ENCODE results near the gene SPATA21.
"Not testable (repeated sequence)": the region's sequence is repeated elsewhere in the genome, so short reads cannot be mapped to it uniquely, and the experiment has no call there.

The SPATA21 gene

DNA sequence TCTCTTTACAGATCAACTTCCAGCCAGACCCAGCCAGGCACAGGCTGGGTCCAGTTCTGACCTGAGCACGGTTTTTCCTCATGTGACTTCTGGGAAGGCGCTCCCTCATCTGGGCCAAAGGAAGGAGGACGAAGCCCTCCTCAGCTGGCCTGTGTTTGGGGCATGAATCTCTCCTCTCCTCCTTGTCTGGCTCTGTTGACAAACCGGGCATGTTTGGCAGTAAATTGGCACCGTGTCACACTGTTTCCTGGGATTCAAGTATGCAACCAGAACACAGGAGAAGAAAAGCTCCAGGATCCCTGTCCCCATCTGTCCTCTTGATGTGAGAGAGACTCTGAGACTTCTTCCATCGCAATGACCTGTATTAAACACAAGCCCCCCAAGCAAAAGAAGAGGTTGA, 21.6 kb upstream of the SPATA21 start:
- Histone ChIP-seq H3K36me3 (replicated peaks in 1 of 2; ENCODE audit: control insufficient read depth in 2 of 2, insufficient read depth in 2 of 2, low read length in 2 of 2) (peaks cover 36 to 93% of the 10 kb centered on the region in 2 donors), H3K4me1 (ENCODE audit: control insufficient read depth in 2 of 2, insufficient read depth in 1 of 2, low read depth in 1 of 2, low read length in 2 of 2) (peaks cover 0 to 3% of the 10 kb centered on the region in 2 donors), H2BK5ac (ENCODE audit: low read length) (no peak overlapping the region), H3K9me3 (replicated peaks in 1 of 2; ENCODE audit: control insufficient read depth in 2 of 2, insufficient read depth in 1 of 2, low read depth in 1 of 2, low read length in 2 of 2) (peaks cover 0 to 1% of the 10 kb centered on the region in 2 donors), H3K4me3 (ENCODE audit: low read length in 2 of 2) (no peak overlapping the region), H3K14ac (ENCODE audit: low read length) (no peak overlapping the region), H3K4me2 (ENCODE audit: insufficient read depth, low read length, poor library complexity, severe bottlenecking) (no peak overlapping the region), H3K79me1 (ENCODE audit: low read depth, low read length) (no peaks in the 10 kb centered on the region), H3K23ac (ENCODE audit: low read depth, low read length, poor library complexity) (no peak overlapping the region), H2AFZ (ENCODE audit: low read length) (no peak overlapping the region), H4K91ac (ENCODE audit: low read depth, low read length, poor library complexity) (no peak overlapping the region), H4K8ac (ENCODE audit: low read depth, low read length) (peak overlapping the region; percentile 19), H2BK12ac (ENCODE audit: low read length) (no peak overlapping the region), H3K4ac (ENCODE audit: low read length) (no peak overlapping the region), H3K27ac (replicated peaks; ENCODE audit: low read length) (no peak overlapping the region), H3K9ac (ENCODE audit: low read depth, low read length, poor library complexity) (no peak overlapping the region), H3K18ac (ENCODE audit: low read length) (no peak overlapping the region), H2BK120ac (ENCODE audit: low read depth, low read length) (no peak overlapping the region), H2AK5ac (ENCODE audit: low read depth, low read length) (no peak overlapping the region), H2BK15ac (ENCODE audit: low read length) (no peak overlapping the region), H3K27me3 (ENCODE audit: control insufficient read depth in 3 of 3, insufficient read depth in 3 of 3, low read depth in 1 of 3, low read length in 3 of 3) (no peaks in the 10 kb centered on the region)
- no peak for DNase-seq (ENCODE audit: low spot score)
- no CpG with 5 or more reads among the region's 6 CpGs for WGBS, 2 donors (ENCODE audit: extremely low coverage in 2 of 2, insufficient read length in 2 of 2, insufficient replicate concordance in 1 of 2)

DNA sequence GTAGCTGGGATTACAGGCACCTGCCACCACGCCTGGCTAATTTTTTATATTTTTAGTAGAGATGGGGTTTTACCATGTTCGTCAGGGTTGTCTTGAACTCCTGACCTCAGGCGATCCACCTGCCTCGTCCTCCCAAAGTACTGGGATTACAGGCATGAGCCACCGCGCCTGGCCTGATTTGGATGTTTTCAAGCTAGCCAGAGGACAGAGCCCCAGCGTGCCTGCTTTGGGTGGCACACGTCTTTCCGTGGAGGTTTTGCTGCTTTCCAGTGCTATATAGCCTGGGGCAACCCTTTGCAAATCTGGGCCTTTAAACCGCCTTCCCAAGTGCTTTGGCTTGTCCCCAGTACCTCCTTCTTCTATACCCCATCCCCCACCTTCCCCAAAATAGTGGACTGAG, 18.9 kb upstream of the SPATA21 start:
- H3K27ac ChIP-seq (replicated peaks; ENCODE audit: low read length); H3K4me1 ChIP-seq (ENCODE audit: control insufficient read depth in 2 of 2, insufficient read depth in 1 of 2, low read depth in 1 of 2, low read length in 2 of 2); H2BK120ac ChIP-seq (ENCODE audit: low read depth, low read length); DNase-seq (ENCODE audit: low spot score); H2AK5ac ChIP-seq (ENCODE audit: low read depth, low read length); H3K4me2 ChIP-seq (ENCODE audit: insufficient read depth, low read length, poor library complexity, severe bottlenecking); H2AFZ ChIP-seq (ENCODE audit: low read length); H3K79me1 ChIP-seq (ENCODE audit: low read depth, low read length); H3K27me3 ChIP-seq (ENCODE audit: control insufficient read depth in 3 of 3, insufficient read depth in 3 of 3, low read depth in 1 of 3, low read length in 3 of 3); H3K14ac ChIP-seq (ENCODE audit: low read length); H3K4me3 ChIP-seq (ENCODE audit: low read length in 2 of 2); H2BK5ac ChIP-seq (ENCODE audit: low read length); H3K18ac ChIP-seq (ENCODE audit: low read length); H4K8ac ChIP-seq (ENCODE audit: low read depth, low read length); H3K4ac ChIP-seq (ENCODE audit: low read length); H3K9ac ChIP-seq (ENCODE audit: low read depth, low read length, poor library complexity); H2BK12ac ChIP-seq (ENCODE audit: low read length); H3K9me3 ChIP-seq (replicated peaks in 1 of 2; ENCODE audit: control insufficient read depth in 2 of 2, insufficient read depth in 1 of 2, low read depth in 1 of 2, low read length in 2 of 2); H4K91ac ChIP-seq (ENCODE audit: low read depth, low read length, poor library complexity); H2BK15ac ChIP-seq (ENCODE audit: low read length); H3K23ac ChIP-seq (ENCODE audit: low read depth, low read length, poor library complexity): not testable (repeated sequence)
- H3K36me3 ChIP-seq (replicated peaks in 1 of 2; ENCODE audit: control insufficient read depth in 2 of 2, insufficient read depth in 2 of 2, low read length in 2 of 2): peaks cover 45 to 97% of the 10 kb centered on the region in 2 donors
- no CpG with 5 or more reads among the region's 10 CpGs for WGBS, 2 donors (ENCODE audit: extremely low coverage in 2 of 2, insufficient read length in 2 of 2, insufficient replicate concordance in 1 of 2)

DNA sequence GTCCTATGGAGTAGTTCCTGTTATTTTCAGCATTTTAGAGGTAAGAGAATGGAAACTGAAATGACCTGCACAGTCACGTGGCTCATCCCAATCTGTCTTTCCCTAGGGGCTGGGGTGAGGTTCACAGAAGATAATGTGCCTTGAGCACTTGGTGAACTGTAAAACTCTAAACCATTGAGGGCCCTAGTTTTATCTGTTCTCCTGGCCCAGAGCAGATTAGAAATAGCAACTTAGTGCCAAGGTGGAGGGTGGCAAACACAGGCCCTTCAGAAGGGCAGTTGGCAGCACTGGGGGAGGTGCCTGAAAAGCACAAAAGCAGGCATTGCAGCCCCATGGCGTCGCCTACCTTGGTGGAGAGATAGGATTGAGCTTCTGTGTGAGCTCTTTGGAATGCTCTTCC, 17.7 kb upstream of the SPATA21 start:
- not testable (repeated sequence) for H4K91ac ChIP-seq (ENCODE audit: low read depth, low read length, poor library complexity); H2BK5ac ChIP-seq (ENCODE audit: low read length); H3K9ac ChIP-seq (ENCODE audit: low read depth, low read length, poor library complexity); H2BK15ac ChIP-seq (ENCODE audit: low read length); H4K8ac ChIP-seq (ENCODE audit: low read depth, low read length); H2AK5ac ChIP-seq (ENCODE audit: low read depth, low read length); H3K4me2 ChIP-seq (ENCODE audit: insufficient read depth, low read length, poor library complexity, severe bottlenecking); H3K4me1 ChIP-seq (ENCODE audit: control insufficient read depth in 2 of 2, insufficient read depth in 1 of 2, low read depth in 1 of 2, low read length in 2 of 2); H3K4me3 ChIP-seq (ENCODE audit: low read length in 2 of 2); H2BK120ac ChIP-seq (ENCODE audit: low read depth, low read length); H3K4ac ChIP-seq (ENCODE audit: low read length); H3K27ac ChIP-seq (replicated peaks; ENCODE audit: low read length); H3K23ac ChIP-seq (ENCODE audit: low read depth, low read length, poor library complexity); H2AFZ ChIP-seq (ENCODE audit: low read length); H3K79me1 ChIP-seq (ENCODE audit: low read depth, low read length); DNase-seq (ENCODE audit: low spot score); H3K9me3 ChIP-seq (replicated peaks in 1 of 2; ENCODE audit: control insufficient read depth in 2 of 2, insufficient read depth in 1 of 2, low read depth in 1 of 2, low read length in 2 of 2); H3K18ac ChIP-seq (ENCODE audit: low read length); H3K14ac ChIP-seq (ENCODE audit: low read length); H3K27me3 ChIP-seq (ENCODE audit: control insufficient read depth in 3 of 3, insufficient read depth in 3 of 3, low read depth in 1 of 3, low read length in 3 of 3); H2BK12ac ChIP-seq (ENCODE audit: low read length)
- peaks cover 43 to 97% of the 10 kb centered on the region in 2 donors for H3K36me3 ChIP-seq (replicated peaks in 1 of 2; ENCODE audit: control insufficient read depth in 2 of 2, insufficient read depth in 2 of 2, low read length in 2 of 2)
- no CpG with 5 or more reads among the region's 3 CpGs for WGBS, 2 donors (ENCODE audit: extremely low coverage in 2 of 2, insufficient read length in 2 of 2, insufficient replicate concordance in 1 of 2)

GRCh38 chr1:16451841-16452528, 14.8 kb upstream of the SPATA21 start:
- Histone ChIP-seq H3K18ac (ENCODE audit: low read length) (no peak overlapping the region), H3K14ac (ENCODE audit: low read length) (no peak overlapping the region), H2BK12ac (ENCODE audit: low read length) (no peak overlapping the region), H3K9me3 (replicated peaks in 1 of 2; ENCODE audit: control insufficient read depth in 2 of 2, insufficient read depth in 1 of 2, low read depth in 1 of 2, low read length in 2 of 2) (no peaks in the 10 kb centered on the region), H2BK15ac (ENCODE audit: low read length) (no peak overlapping the region), H3K27me3 (ENCODE audit: control insufficient read depth in 3 of 3, insufficient read depth in 3 of 3, low read depth in 1 of 3, low read length in 3 of 3) (no peaks in the 10 kb centered on the region), H3K23ac (ENCODE audit: low read depth, low read length, poor library complexity) (peak overlapping the region; percentile 55), H2AFZ (ENCODE audit: low read length) (no peak overlapping the region), H3K9ac (ENCODE audit: low read depth, low read length, poor library complexity) (no peak overlapping the region), H2BK120ac (ENCODE audit: low read depth, low read length) (no peak overlapping the region), H3K79me1 (ENCODE audit: low read depth, low read length) (peaks cover 6% of the 10 kb centered on the region), H3K27ac (replicated peaks; ENCODE audit: low read length) (no peak overlapping the region), H3K4me1 (ENCODE audit: control insufficient read depth in 2 of 2, insufficient read depth in 1 of 2, low read depth in 1 of 2, low read length in 2 of 2) (no peaks in the 10 kb centered on the region), H4K8ac (ENCODE audit: low read depth, low read length) (no peak overlapping the region), H3K4ac (ENCODE audit: low read length) (no peak overlapping the region), H2BK5ac (ENCODE audit: low read length) (peak overlapping the region; percentile 75), H3K36me3 (replicated peaks in 1 of 2; ENCODE audit: control insufficient read depth in 2 of 2, insufficient read depth in 2 of 2, low read length in 2 of 2) (peaks cover 57 to 97% of the 10 kb centered on the region in 2 donors), H3K4me3 (ENCODE audit: low read length in 2 of 2) (no peak overlapping the region), H2AK5ac (ENCODE audit: low read depth, low read length) (no peak overlapping the region), H4K91ac (ENCODE audit: low read depth, low read length, poor library complexity) (no peak overlapping the region), H3K4me2 (ENCODE audit: insufficient read depth, low read length, poor library complexity, severe bottlenecking) (no peak overlapping the region)
- no CpG with 5 or more reads among the region's 13 CpGs for WGBS, 2 donors (ENCODE audit: extremely low coverage in 2 of 2, insufficient read length in 2 of 2, insufficient replicate concordance in 1 of 2)
- no peak for DNase-seq (ENCODE audit: low spot score)

Data from neuronal stem cell (in vitro differentiated cells).